ENCODE measurements around the gene NBR1.
"Not testable (repeated sequence)": the region's sequence is repeated elsewhere in the genome, so short reads cannot be mapped to it uniquely, and the experiment has no call there.

The NBR1 gene

DNA sequence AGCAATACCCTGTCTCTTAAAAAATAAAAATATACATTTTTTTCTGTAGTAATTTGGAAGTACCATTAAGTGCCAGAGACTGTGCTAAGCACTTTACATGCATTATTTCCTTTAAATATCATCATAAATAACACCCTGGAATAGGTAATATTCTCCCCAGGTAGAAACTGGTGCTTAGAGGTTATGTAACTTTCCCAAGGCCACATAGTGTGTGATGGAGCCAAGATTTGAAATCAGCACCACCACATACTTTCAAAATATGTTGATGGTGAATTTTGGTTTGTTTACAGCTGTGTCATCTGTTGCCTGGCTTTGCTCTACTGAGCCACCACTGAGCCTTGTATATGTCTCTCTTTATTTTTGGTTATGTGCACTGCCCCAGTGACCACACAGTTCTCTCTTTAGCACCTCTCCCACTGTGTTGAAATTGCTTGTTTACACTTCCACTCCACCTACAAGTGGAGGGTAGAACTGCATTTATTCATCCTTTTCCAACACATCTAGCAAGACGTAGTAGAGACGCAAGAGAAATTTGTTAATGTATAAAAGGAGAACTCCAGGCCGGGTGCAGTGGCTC lies 19.0 kb upstream of the NBR1 start:
- H3K9me2 ChIP-seq (replicated peaks; ENCODE audit: control insufficient read depth, low read length) = no peaks in the 10 kb centered on the region
- H3K27ac ChIP-seq (ENCODE audit: low read depth, low read length) = no peak overlapping the region
- H3K4me2 ChIP-seq (ENCODE audit: low read length) = no peak overlapping the region
- no peaks in the 10 kb centered on the region for H3K9me3 ChIP-seq (ENCODE audit: control insufficient read depth, insufficient read depth, low read length)
- H3K4me1 ChIP-seq (ENCODE audit: control insufficient read depth, low read length) = peaks cover 3% of the 10 kb centered on the region; the same call in 1 of the 2 replicates
- no peaks in the 10 kb centered on the region for H3K79me2 ChIP-seq (ENCODE audit: control insufficient read depth, low read length)
- no peaks in the 10 kb centered on the region for H4K20me1 ChIP-seq (ENCODE audit: control insufficient read depth, insufficient read depth, low read depth, low read length)
- H3K4me3 ChIP-seq (ENCODE audit: low read length) = no peak overlapping the region
- no peak for TF ChIP-seq EZH2phosphoT487 (IDR thresholded peaks at IDR 0.05; ENCODE audit: borderline replicate concordance, low read length)
- TF ChIP-seq, protein P1, sequence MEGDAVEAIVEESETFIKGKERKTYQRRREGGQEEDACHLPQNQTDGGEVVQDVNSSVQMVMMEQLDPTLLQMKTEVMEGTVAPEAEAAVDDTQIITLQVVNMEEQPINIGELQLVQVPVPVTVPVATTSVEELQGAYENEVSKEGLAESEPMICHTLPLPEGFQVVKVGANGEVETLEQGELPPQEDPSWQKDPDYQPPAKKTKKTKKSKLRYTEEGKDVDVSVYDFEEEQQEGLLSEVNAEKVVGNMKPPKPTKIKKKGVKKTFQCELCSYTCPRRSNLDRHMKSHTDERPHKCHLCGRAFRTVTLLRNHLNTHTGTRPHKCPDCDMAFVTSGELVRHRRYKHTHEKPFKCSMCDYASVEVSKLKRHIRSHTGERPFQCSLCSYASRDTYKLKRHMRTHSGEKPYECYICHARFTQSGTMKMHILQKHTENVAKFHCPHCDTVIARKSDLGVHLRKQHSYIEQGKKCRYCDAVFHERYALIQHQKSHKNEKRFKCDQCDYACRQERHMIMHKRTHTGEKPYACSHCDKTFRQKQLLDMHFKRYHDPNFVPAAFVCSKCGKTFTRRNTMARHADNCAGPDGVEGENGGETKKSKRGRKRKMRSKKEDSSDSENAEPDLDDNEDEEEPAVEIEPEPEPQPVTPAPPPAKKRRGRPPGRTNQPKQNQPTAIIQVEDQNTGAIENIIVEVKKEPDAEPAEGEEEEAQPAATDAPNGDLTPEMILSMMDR (IDR thresholded peaks at IDR 0.05; ENCODE audit: low read depth, low read length, poor library complexity, severe bottlenecking) = no peak
- H3K36me3 ChIP-seq (ENCODE audit: control insufficient read depth, low read length) = peaks cover 3% of the 10 kb centered on the region; the same call in 1 of the 2 replicates
- H3F3A ChIP-seq (ENCODE audit: control insufficient read depth, insufficient read depth) = no peaks in the 10 kb centered on the region
- no peaks in the 10 kb centered on the region for H3K27me3 ChIP-seq (ENCODE audit: control insufficient read depth, low read length)

DNA sequence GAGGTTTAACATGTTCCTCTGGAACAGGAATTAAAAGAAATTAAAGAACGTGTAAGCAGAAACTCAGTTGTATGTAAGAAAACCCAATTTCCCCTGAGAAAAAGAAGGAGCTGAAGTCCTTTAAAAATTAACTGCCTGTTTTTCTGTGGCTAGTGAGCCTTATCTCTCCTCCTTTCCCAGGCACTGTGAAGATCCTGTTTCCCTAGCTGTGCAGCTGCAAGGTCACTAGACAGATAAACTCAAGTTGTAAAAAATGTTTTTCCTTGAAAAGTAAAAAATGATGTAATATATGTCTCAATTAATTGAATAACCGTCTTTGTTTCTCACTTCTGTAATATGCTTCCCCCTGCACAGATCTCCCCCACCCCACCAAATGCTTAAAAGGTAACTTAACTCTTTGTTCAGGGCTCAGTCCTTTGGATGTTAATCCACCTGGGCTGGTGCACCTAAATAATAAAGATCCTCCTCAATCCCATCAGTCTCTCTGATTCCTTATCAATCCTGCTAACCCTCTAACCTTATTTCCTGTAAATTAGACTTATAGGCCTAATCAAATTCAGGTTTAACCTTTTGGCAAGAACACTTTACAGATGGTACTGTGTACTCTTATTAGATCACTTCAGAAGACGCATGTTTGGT lies 17.7 kb upstream of the NBR1 start:
- not testable (repeated sequence) for H4K20me1 ChIP-seq (ENCODE audit: control insufficient read depth, insufficient read depth, low read depth, low read length); H3K36me3 ChIP-seq (ENCODE audit: control insufficient read depth, low read length); H3K9me2 ChIP-seq (replicated peaks; ENCODE audit: control insufficient read depth, low read length); H3K4me2 ChIP-seq (ENCODE audit: low read length); H3K79me2 ChIP-seq (ENCODE audit: control insufficient read depth, low read length); H3K9me3 ChIP-seq (ENCODE audit: control insufficient read depth, insufficient read depth, low read length); H3F3A ChIP-seq (ENCODE audit: control insufficient read depth, insufficient read depth); H3K4me1 ChIP-seq (ENCODE audit: control insufficient read depth, low read length); H3K27ac ChIP-seq (ENCODE audit: low read depth, low read length); H3K27me3 ChIP-seq (ENCODE audit: control insufficient read depth, low read length); H3K4me3 ChIP-seq (ENCODE audit: low read length)

DNA sequence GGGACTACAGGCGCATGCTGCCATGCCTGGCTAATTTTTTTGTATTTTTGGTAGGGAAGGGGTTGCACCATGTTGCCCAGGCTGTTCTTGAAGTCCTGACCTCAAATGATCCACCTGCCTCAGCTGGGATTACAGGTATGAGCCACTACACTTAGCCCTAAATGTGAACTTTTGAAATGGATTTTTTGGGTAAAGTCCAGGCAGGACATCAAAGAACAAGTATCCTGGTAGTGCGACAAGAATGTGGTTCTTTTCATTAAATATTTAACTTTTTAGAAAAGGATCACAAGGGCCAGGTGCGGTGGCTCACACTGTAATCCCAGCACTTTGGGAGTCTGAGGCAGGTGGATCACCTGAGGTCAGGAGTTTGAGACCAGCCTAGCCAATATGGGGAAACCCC lies 15.3 kb upstream of the NBR1 start:
- H3K27me3 ChIP-seq (ENCODE audit: control insufficient read depth, low read length) = no peaks in the 10 kb centered on the region
- no peak overlapping the region for H3K27ac ChIP-seq (ENCODE audit: low read depth, low read length)
- H3K9me3 ChIP-seq (ENCODE audit: control insufficient read depth, insufficient read depth, low read length) = no peaks in the 10 kb centered on the region
- H3K4me3 ChIP-seq (ENCODE audit: low read length) = no peak overlapping the region
- no peaks in the 10 kb centered on the region; the same call in 1 of the 2 replicates for H3F3A ChIP-seq (ENCODE audit: control insufficient read depth, insufficient read depth)
- H3K4me1 ChIP-seq (ENCODE audit: control insufficient read depth, low read length) = peaks cover 3% of the 10 kb centered on the region; the same call in 1 of the 2 replicates
- H3K36me3 ChIP-seq (ENCODE audit: control insufficient read depth, low read length) = peaks cover 6% of the 10 kb centered on the region; the same call in 1 of the 2 replicates
- H4K20me1 ChIP-seq (ENCODE audit: control insufficient read depth, insufficient read depth, low read depth, low read length) = no peaks in the 10 kb centered on the region
- TF ChIP-seq, protein P1 (IDR thresholded peaks at IDR 0.05; ENCODE audit: low read depth, low read length, poor library complexity, severe bottlenecking) = no peak
- no peak for TF ChIP-seq EZH2phosphoT487 (IDR thresholded peaks at IDR 0.05; ENCODE audit: borderline replicate concordance, low read length)
- no peaks in the 10 kb centered on the region for H3K9me2 ChIP-seq (replicated peaks; ENCODE audit: control insufficient read depth, low read length)
- H3K4me2 ChIP-seq (ENCODE audit: low read length) = no peak overlapping the region
- H3K79me2 ChIP-seq (ENCODE audit: control insufficient read depth, low read length) = no peaks in the 10 kb centered on the region

DNA sequence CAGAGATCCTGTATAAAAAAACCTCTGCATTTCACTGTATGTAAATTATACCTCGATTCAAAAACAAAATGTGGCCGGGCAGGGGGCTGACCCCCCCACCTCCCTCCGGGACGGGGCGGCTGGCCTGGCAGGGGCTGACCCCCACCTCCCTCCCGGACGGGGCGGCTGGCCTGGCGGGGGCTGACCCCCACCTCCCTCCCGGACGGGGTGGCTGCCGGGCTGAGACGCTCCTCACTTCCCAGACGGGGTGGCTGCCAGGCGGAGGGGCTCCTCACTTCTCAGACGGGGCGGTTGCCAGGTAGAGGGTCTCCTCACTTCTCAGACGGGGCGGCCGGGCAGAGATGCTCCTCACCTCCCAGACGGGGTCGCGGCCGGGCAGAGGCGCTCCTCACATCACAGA lies 11.8 kb upstream of the NBR1 start:
- not testable (repeated sequence) for H3K4me2 ChIP-seq (ENCODE audit: low read length); H3K27me3 ChIP-seq (ENCODE audit: control insufficient read depth, low read length); H4K20me1 ChIP-seq (ENCODE audit: control insufficient read depth, insufficient read depth, low read depth, low read length); H3K9me2 ChIP-seq (replicated peaks; ENCODE audit: control insufficient read depth, low read length); H3K36me3 ChIP-seq (ENCODE audit: control insufficient read depth, low read length); H3K27ac ChIP-seq (ENCODE audit: low read depth, low read length); H3K4me1 ChIP-seq (ENCODE audit: control insufficient read depth, low read length); H3K79me2 ChIP-seq (ENCODE audit: control insufficient read depth, low read length); H3K4me3 ChIP-seq (ENCODE audit: low read length); H3K9me3 ChIP-seq (ENCODE audit: control insufficient read depth, insufficient read depth, low read length); H3F3A ChIP-seq (ENCODE audit: control insufficient read depth, insufficient read depth)

DNA sequence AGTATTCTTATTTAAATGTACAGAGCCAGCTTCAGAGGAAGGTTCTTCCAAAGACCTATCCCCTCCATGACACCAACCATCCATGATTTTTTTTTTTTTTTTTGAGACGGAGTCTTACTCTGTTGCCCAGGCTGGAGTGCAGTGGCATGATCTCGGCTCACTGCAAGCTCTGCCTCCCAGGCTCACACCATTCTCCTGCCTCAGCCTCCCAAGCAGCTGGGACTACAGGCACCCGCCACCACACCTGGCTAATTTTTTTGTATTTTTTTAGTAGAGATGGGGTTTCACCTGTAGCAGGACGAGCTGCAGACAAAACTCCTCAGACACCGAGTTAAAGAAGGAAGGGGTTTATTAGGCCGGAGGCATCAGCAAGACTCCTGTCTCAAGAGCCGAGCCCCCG lies 11.1 kb upstream of the NBR1 start:
- H3K27me3 ChIP-seq (ENCODE audit: control insufficient read depth, low read length); H3K27ac ChIP-seq (ENCODE audit: low read depth, low read length); H3K4me1 ChIP-seq (ENCODE audit: control insufficient read depth, low read length); H3K79me2 ChIP-seq (ENCODE audit: control insufficient read depth, low read length); H3K9me3 ChIP-seq (ENCODE audit: control insufficient read depth, insufficient read depth, low read length); H3K4me2 ChIP-seq (ENCODE audit: low read length); H3K9me2 ChIP-seq (replicated peaks; ENCODE audit: control insufficient read depth, low read length); H3K36me3 ChIP-seq (ENCODE audit: control insufficient read depth, low read length); H3K4me3 ChIP-seq (ENCODE audit: low read length); H3F3A ChIP-seq (ENCODE audit: control insufficient read depth, insufficient read depth); H4K20me1 ChIP-seq (ENCODE audit: control insufficient read depth, insufficient read depth, low read depth, low read length): not testable (repeated sequence)

DNA sequence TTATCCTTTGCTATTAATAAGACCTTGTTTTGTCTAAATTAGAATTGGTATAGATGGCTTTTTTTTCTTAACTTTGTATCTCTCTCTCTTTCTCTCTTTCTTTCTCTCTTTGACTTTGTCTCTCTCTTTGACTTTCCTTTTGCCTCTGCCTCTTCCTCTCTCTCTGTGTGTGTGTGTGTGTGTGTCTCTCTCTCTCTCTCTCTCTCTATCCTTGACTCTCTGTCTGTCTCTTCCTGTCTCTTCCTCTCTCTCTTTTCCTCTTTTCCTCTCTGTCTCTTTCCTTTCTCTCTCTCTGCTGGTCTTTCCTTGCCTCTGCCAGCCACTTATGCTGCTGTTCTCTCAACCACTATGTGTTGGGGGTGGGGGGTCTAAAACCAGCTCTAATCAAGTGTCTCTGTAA lies 5.0 kb upstream of the NBR1 start:
- H3K4me3 ChIP-seq (ENCODE audit: low read length); H3K36me3 ChIP-seq (ENCODE audit: control insufficient read depth, low read length); H3K9me3 ChIP-seq (ENCODE audit: control insufficient read depth, insufficient read depth, low read length); H3K27me3 ChIP-seq (ENCODE audit: control insufficient read depth, low read length); H3K4me2 ChIP-seq (ENCODE audit: low read length); H3K9me2 ChIP-seq (replicated peaks; ENCODE audit: control insufficient read depth, low read length); H3F3A ChIP-seq (ENCODE audit: control insufficient read depth, insufficient read depth); H3K27ac ChIP-seq (ENCODE audit: low read depth, low read length); H4K20me1 ChIP-seq (ENCODE audit: control insufficient read depth, insufficient read depth, low read depth, low read length): not testable (repeated sequence)
- H3K79me2 ChIP-seq (ENCODE audit: control insufficient read depth, low read length) = peaks cover 31% of the 10 kb centered on the region
- H3K4me1 ChIP-seq (ENCODE audit: control insufficient read depth, low read length) = peaks cover 15% of the 10 kb centered on the region
